ENCODE data around the gene COX5B.
"Not testable (repeated sequence)": the region's sequence is repeated elsewhere in the genome, so short reads cannot be mapped to it uniquely, and the experiment has no call there.

The COX5B gene

GRCh38 chr2:97663962-97664635 is 18.2 kb downstream of the COX5B start, which contains the start of gene ACTR1B:
Gene ACTR1B (minus strand): TSS chr2:97664044. CDS start chr2:97663890, 154 bp downstream.
- no peaks in the 10 kb centered on the region for H3K27me3 ChIP-seq (ENCODE audit: insufficient read depth, low read depth, severe bottlenecking)
- TF ChIP-seq CTCF (IDR thresholded peaks at IDR 0.05; ENCODE audit: low read depth, low read length), result no peak
- H3K27ac ChIP-seq, result peak within 1 kb of the TSS; percentile 99

GRCh38 chr2:97664636-97664970 is 18.7 kb downstream of the COX5B start:
- Histone ChIP-seq H3K27ac (peak overlapping the region; percentile 99), H3K27me3 (ENCODE audit: insufficient read depth, low read depth, severe bottlenecking) (no peaks in the 10 kb centered on the region), H3K4me3 (ENCODE audit: low read depth, low read length) (peak overlapping the region; percentile 83), H3K36me3 (peaks cover 9% of the 10 kb centered on the region), H3K9me3 (ENCODE audit: severe bottlenecking) (no peaks in the 10 kb centered on the region)
- no peak for TF ChIP-seq CTCF (IDR thresholded peaks at IDR 0.05; ENCODE audit: low read depth, low read length)
- peak; percentile 53 for DNase-seq

More at GRCh38 chr2:97663962-97664635, 18.2 kb downstream of the COX5B start, which contains the start of gene ACTR1B:
- Histone ChIP-seq H3K4me3 (ENCODE audit: low read depth, low read length) (peak within 1 kb of the TSS; percentile 85), H3K9me3 (ENCODE audit: severe bottlenecking) (no peaks in the 10 kb centered on the region), H3K36me3 (peaks cover 9% of the 10 kb centered on the region)
- peak; percentile 98 for DNase-seq

- Histone ChIP-seq H3K4me3 (ENCODE audit: low read depth, low read length) (no peak within 1 kb of the TSS), H3K9me3 (ENCODE audit: severe bottlenecking) (no peaks in the 10 kb centered on the region), H3K36me3 (no peaks in the 10 kb centered on the region), H3K27ac (no peak within 1 kb of the TSS), H3K27me3 (ENCODE audit: insufficient read depth, low read depth, severe bottlenecking) (no peaks in the 10 kb centered on the region)
- no peak for TF ChIP-seq CTCF (IDR thresholded peaks at IDR 0.05; ENCODE audit: low read depth, low read length)
- DNase-seq, result no peak
These were observed 23.6 kb downstream of the COX5B start, which contains the start of gene C2orf92 for GRCh38 chr2:97669448-97669847. Gene C2orf92 (plus strand): TSS chr2:97669713. CDS start chr2:97669789, 76 bp downstream.

- Histone ChIP-seq H3K27me3 (ENCODE audit: insufficient read depth, low read depth, severe bottlenecking) (no peaks in the 10 kb centered on the region), H3K4me3 (ENCODE audit: low read depth, low read length) (no peak overlapping the region), H3K36me3 (no peaks in the 10 kb centered on the region), H3K9me3 (ENCODE audit: severe bottlenecking) (no peaks in the 10 kb centered on the region), H3K27ac (no peak overlapping the region)
- no peak for DNase-seq
- no peak for TF ChIP-seq CTCF (IDR thresholded peaks at IDR 0.05; ENCODE audit: low read depth, low read length)
These were observed 24.6 kb downstream of the COX5B start for GRCh38 chr2:97670471-97670870.

- Histone ChIP-seq H3K27me3 (ENCODE audit: insufficient read depth, low read depth, severe bottlenecking) (no peaks in the 10 kb centered on the region), H3K9me3 (ENCODE audit: severe bottlenecking) (no peaks in the 10 kb centered on the region), H3K36me3 (no peaks in the 10 kb centered on the region), H3K4me3 (ENCODE audit: low read depth, low read length) (no peak overlapping the region), H3K27ac (no peak overlapping the region)
- no peak for DNase-seq
- TF ChIP-seq CTCF (IDR thresholded peaks at IDR 0.05; ENCODE audit: low read depth, low read length), result no peak
These were observed 25.7 kb downstream of the COX5B start for GRCh38 chr2:97671526-97671925.

GRCh38 chr2:97672606-97673140 is 26.8 kb downstream of the COX5B start:
- not testable (repeated sequence) for H3K4me3 ChIP-seq (ENCODE audit: low read depth, low read length); DNase-seq; H3K36me3 ChIP-seq; H3K27ac ChIP-seq; H3K27me3 ChIP-seq (ENCODE audit: insufficient read depth, low read depth, severe bottlenecking); H3K9me3 ChIP-seq (ENCODE audit: severe bottlenecking)
